Renal cortex interstitium (tissue), 11 donors: ENCODE data around the gene SIX5. TPM values are rescaled to one million over a fixed set of nuclear protein-coding genes. Genes with fewer than 3 reads are reported as not detected.
"Not testable (repeated sequence)": the region's sequence is repeated elsewhere in the genome, so short reads cannot be mapped to it uniquely, and the experiment has no call there.

Experiments used
- DNase-seq, 11 donors: peaks; one replicate each; pipeline ENCODE4 v3.0.0-alpha.2; 2013; ENCODE audit warnings: low read depth in 9 of 11, low spot score in 4 of 11; ENCODE audit errors: extremely low read depth in 1 of 11
- polyA plus RNA-seq, 3 donors: library from polyadenylated mRNA; unstranded; fragments of 120-200 nt; gene quantifications; one replicate each; pipeline ENCODE4 v1.2.1, GENCODE V29; 2013; ENCODE audit not compliant: insufficient read length in 3 of 3

SIX5 gene
- polyA plus RNA-seq, 3 donors, result 13.9 to 28.1 (median 22.7) TPM

DNA sequence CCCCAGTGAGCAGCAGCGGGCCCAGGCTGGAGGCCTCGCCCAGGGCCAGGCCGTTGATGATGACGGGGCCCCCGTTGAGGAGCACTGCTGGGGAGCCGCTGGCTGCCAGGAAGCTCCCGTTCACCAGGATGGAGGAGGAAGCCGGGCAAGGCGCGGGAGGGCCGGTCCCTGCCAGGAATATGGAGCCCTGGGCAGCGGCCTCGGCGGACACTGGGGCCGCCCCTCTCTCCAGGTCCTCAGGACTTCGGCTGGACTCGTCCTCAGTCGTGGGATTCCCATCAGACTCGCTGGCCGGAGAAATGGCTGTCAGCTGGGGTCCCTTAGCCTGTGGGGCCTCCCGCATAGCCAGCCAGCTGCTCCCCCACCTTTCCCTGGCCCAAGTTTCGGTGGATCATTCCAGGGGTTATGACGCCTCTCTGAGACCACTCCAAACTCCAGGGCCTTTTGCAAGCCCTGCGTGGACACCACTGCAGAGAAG is 2.1 kb downstream of the SIX5 start:
- no peak for DNase-seq

DNA sequence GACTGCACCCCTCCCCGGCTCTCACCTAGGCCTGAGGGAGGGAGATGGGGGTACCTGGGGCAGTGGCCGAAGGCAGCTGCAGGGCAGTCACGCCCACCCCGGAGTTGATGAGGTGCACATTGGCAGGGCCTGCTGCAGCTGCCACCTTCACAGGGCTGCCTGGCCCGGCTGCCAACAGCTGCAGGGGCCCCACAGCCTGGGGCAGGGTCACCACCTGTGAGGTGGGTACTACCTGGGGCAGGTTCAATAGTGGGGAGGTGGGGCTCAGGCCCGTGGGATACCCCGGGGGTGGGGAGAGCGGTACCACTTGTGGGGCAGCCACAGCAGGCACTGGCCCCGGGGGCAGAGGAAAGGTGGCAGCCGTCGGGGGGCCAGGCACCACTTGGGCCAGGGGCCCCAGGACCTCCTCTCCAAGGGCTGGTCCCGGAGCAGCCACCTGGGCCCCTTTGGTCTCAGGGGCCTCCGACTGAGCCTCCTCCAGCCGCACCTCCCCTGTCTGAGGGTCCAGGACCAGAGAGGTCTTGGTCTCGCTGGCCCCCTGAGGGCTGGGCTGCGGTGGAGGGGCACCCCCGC is 2.7 kb downstream of the SIX5 start:
- no peak for DNase-seq

DNA sequence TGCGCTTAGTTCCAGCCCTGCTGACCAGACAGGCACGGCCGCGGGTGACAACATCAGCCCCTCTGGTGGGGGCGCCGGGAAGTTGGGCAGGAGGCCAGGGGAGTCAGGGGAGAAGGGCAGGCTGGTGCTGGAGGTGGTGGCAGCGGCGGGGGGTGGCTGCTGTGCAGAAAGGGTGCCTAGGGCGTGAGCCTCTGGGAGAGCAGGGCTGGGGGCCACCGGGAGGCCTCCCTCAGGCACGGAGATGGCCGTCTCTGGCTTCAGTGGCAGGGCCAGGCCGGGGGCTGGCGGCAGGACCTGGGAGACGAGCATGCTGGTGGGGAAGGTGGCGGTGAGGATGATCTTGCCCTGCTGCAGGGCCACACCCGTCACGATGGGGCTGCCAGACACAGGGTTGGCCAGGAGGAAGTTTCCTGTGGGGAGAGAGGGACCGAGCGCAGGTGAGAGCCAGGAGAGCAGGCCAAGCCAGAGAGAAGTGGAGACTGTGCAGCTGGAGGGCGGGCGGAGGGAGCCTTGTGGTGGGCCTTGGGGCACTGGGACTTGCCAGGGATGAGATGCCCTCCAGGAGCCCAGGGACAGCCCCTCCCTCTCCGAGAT is 3.3 kb downstream of the SIX5 start:
- no peak for DNase-seq

DNA sequence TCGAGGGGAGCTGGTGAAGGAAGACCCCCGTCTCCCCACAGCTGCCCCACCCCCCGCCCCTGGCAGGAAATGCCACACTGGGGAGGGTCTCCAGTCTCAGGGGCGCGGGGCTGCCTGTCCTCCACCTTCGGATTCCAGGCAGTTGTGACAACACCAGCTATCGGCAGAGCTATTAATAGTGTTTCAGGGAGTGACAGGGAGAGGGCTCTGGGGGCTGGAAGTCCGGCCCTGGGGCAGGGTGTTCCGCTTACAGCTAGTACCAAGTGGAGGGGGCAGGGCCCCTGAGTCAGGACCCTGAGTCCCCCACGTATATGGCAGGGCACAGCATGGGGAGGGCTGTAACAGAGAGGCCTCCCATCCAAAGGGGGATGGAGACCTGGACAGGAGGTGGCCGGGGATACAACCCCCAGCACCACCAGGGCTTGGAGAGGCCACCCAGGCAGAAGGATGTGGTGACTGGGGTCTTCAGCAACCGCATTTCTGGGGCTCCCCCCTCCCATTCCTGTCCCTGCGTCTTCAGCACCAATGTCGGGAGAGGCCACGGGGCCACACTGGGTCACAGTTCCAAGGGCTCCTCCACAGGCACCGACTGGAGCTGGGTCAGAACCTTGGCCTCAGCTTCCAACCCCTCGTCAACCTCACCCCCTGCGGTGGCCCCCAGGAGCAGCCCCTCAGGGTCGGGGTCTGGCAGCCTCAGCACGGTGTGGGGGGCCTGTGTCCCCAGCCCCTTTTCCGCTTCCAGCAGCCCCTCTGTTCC is 3.9 kb downstream of the SIX5 start:
- DNase-seq, result no peak

DNA sequence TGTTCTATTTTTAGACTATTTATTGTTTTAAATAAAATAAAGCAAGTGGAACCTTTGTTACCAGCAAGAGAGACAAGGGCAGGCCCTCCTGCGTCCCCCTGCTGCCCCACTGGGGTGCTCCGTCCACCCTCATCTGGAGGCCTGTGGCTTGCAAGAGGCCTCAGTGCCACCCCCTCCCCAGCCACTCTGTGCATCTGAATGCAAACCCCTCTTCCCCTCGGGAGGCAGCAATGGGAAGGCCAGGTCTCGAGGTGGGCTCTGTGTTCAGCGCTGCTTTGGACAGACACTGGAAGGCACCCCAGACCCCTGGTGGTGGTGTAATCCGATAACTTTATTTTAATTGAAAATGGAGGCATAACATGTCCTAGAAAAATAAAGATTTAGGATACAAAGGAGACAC is 4.6 kb downstream of the SIX5 start:
- DNase-seq, result no peak

DNA sequence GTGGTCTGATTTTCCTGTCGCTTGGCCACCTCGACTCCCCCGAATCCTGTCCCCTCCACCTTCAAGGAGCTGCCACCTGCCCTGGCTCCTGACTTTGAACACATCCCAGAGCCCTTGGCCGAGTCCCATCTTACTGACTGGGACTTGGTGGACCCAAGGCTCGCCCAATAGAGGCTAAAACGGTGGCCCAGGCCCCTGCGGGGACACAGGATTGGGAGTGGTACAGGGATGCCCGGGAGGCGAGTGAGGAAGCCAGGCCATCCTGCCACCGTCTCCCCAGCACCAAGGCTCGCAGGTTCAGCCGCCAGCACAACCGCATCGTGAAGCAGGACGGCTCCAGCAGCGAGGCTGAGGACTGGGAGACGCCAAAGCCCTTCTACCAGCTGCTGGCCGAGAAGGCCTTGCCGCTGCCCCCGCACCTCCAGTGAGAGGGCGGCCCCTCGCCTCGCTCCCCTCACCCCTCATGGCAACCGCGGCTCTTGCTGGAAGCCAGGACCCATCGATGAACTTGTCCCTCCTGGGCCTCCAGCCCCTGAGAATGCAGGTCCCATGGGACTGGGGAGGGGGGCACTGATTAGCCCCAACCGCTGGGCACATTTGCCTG is 5.3 kb downstream of the SIX5 start:
- DNase-seq, result no peak

DNA sequence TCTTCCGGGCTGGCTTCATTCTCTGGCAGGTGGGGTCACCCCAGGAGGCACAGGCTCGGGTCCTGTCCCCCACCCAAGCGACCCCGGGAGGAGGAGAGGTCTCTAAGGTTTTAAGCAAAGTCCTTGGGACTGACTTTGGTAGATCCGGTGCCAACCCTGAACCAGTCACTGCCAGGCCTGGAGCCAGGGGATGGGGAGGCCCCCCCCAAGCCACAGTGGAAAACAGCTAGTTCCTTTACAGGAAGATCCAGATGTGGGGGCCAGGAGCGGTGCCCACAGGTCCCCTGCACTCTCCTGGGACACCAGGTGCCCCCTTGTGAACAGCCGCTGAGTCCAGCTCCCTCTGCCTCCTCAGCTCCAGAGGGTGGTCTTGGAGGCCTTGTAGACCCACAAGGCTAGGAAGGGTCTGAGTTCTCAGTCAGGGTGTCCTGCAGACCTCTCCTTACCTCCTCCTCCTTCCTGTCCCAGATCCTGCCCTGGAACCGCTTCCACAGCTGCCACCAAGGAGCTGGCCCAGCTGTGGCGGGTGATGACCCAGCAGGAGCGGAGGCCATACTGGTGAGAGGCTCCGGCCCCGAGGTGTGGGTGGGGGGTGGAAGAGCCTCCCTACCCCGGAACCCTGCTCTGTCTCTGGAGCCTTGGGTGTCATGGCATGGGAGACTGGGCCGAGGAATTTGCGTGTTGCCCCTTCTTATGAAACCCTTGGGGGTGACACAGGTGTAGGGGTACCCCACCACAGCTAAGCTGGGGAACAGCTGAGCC is 6.0 kb downstream of the SIX5 start:
- DNase-seq, result no peak

DNA sequence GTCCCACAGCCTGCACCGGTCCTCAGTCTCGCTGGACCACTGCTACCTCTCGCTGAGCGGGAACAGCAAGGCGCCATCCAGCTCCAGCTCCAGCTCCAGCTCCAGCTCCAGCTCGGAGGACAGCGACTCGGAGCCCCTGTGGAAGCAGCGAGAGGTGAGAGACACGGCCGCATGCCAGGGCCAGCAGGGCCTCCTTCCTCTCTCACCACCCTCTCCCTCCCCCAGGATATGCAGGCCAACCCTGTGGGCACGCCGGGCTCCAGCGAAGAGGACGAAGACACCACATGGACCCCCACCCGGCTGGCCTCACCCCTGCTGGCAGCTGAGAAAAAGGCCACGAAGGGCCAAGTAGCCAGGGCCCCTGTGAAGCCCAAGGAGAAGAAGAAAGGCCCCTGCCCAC is 7.3 kb downstream of the SIX5 start:
- no peak for DNase-seq

DNA sequence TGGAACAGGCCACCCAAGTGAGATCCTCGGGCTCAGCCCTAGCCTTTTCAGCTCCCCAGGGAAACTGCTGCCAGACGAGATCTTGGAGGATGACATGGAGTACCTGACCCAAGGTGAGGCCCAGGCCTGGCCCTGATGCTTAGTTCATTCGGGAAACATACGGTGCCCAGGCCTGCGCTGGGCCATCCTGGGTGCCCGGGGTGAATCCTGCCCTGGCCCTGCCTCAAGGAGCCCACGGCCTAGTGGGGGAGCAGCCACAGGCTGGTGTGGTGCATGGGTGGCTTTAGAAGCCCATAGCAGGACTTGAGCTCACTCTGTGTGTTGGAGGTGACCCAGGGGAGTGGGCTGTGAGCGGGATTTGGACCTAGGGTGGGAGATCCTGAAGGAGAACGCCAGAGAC is 10.1 kb downstream of the SIX5 start:
- DNase-seq, result no peak

DNA sequence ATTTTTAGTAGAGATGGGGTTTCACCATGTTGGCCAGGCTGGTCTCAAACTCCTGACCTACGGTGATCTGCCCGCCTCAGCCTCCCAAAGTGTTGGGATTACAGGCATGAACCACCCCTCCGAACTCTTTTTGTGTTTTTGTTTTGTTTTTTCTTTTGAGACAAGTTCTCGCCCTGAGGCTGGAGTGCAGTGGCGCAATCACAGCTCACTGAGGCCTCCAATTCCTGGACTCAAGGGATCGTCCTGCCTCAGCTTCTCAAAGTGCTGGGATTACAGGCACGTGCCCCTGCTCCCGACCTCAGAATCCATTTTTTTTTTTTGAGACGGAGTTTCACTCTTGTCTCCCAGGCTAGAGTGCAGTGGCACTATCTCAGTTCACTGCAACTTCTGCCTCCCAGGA is 11.4 kb downstream of the SIX5 start:
- no peak for DNase-seq

DNA sequence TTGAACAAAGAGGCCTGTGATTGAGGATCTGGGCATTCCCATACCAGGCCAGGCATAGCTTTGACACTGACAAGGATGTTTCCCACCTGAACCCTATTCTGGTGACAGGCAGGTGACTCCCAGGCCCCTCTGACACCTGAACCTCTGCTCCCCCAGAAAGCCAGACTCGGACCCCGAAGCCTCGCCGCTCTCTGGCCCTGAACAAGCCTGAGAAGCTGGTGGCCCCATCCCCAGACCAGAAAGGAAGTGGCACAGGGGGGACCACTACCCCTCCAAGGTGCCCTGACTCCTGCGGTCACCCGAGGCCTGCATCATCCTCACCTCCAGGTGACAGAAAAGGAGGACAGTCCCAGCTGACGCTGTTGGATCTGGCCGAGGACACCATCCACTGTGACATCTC is 14.7 kb downstream of the SIX5 start:
- no peak for DNase-seq

DNA sequence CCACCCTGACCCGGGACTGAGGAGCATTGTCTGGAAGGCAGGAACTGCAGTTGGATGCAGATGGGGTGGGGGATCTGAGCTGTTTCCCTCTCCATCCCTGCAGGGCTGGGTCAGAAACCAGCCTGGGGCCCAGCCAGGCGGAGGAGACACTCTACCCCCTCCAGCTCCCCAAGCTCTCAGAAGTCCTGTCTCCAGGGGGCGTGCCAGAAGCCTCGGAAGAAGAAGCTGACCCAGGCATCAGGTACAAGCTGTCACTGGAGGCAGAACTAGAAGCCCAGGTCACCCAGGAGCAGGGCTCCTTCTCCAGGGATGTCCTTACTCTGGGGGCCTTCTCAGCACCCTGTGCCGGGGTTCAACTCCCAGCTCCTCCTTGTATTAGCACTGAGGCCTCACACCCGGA is 15.5 kb downstream of the SIX5 start:
- DNase-seq, result no peak

DNA sequence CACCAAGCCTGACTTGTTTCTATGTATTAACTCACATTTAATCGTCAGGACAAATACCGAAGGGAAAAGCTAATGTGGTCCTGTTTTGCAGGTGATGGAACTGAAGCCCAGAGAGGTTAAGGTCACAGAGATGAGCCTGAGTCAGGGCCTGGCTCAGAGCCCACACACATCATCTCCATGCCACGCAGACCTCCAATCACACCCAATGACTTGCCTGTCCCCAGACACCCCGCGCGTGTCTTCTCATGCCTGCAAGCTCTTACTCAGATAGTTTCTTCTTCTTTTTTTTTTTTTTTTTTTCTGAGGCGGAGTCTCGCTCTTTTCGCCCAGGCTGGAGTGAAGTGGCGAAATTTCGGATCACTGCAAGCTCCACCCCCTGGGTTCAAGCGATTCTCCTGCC is 16.4 kb downstream of the SIX5 start:
- DNase-seq, result no peak

DNA sequence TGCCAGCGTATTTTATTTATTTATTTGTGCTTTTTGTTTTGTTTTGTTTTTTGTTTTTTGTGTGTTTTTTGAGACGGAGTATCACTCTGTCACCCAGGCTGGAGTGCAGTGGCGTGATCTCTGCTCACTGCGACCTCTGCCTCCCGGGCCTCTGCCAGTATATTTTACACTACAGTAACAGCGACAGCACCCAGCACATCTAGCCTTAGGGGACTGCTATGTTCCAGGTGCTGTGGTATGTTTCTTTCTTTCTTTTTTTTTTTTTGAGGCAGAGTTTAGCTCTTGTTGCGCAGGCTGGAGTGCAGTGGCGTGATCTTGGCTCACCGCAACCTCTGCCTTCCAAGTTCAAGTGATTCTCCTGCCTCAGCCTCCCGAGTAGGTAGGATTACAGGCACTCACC is 17.6 kb downstream of the SIX5 start:
- not testable (repeated sequence) for DNase-seq

DNA sequence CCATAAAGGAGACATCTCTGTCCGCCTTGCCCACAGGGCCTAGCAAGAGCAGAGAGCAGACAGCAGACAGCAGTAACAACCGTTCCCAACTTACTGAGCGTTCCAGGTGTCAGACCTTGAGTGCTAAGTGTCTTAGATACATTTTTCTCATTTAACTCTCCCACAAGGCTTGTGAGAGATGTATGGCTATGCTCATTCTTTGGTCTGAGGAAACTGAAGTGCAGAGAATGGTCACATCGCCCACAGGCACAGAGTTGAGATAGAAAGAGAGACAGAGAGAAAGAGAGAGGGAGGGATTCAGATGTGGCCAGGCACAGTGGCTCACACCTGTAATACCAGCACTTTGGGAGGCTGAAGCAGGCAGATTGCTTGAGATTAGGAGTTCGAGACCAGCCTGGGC is 21.5 kb downstream of the SIX5 start:
- no peak for DNase-seq

DNA sequence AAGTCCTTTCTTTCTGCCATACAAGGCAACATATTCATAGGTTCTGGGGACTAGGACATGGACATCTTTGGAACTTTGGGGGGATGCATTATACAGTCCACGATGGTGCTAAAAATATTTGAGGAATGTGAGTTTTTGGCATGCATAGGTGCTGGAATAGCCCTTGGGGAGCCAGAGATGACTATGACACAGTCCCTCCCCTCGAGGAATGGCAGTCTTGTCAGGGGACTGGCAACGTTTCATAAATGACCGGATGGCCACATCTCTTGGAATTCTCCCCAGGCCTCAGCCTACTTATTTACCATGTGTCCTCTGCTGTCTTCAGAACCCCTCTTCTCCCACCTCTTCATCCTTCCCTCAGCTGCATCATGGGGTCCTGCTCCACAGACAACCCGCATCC is 22.2 kb downstream of the SIX5 start:
- no peak for DNase-seq

DNA sequence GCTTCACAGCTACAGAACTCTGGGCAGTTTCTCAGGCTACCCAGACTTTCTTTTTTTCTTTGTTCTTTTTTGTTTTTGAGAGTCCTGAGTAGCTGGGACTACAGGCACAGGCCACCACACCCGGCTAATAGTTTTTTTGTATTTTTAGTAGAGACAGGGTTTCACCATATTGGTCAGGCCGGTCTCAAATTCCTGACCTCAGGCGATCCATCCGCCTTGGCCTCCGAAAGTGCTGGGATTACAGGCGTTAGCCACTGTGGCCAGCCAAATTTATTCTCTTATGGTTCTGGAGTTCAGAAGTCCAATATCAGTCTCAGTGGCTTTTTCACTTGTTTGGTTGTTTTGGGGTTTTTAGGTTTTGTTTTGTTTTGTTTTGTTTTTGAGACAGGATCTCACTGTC is 23.4 kb downstream of the SIX5 start:
- DNase-seq, result no peak

DNA sequence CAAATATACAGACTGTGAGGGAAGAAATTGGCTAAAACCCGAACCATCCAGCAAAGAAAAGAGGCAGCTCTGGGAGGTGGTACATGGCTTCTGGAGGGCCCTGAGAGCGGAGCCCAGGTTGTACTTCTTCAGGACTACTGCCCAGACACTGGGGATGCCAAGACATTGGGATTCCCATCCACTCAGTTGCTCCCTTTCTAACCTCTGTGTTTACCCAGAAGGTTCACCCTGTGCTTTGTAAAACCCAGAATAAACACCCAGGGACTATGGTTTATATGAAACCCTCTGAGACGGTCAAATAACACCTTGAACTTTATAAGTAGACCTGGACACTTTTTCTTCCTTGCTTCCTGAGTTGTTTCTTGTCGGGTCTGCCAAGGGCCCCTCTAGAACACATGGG is 26.1 kb downstream of the SIX5 start:
- DNase-seq, result no peak
